ENCODE data around the gene CERS2.

CERS2 gene

DNA sequence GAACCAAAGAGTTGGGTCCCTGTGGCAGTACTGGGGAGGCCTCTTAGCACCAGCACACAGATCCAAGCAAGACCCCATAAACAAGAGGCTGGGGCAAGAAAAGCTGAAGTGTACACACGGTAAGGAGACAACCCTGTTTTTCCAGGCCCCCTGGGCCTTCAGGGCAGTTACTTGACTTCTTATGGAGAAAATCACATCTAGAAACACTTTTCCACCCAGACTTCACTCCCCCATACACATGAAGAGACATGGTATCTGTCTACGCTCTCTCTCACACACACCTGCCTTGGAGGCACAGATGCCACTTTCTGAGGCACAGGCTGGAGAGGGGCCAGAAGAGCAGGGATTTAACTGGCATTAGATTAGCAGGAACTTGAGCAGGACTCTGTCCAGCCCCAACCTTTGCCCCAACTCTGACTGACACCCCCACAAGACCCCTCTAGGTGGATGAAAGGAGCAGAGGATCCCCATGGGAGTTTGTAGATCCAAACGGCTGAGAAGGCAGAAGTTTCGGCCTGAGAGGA is 2.2 kb downstream of the CERS2 start:
- H3K9me3 Mint-ChIP-seq, result no peaks in the 10 kb centered on the region
- H3K36me3 Mint-ChIP-seq (ENCODE audit: insufficient read depth), result peaks cover 16% of the 10 kb centered on the region
- H3K4me1 Mint-ChIP-seq, result peaks cover 69% of the 10 kb centered on the region
- no peaks in the 10 kb centered on the region for H3K27me3 Mint-ChIP-seq
- peak overlapping the region; percentile 88 for H3K27ac Mint-ChIP-seq (ENCODE audit: low read depth)
- DNase-seq (ENCODE audit: low spot score in 2 of 2), result no peak
- peak overlapping the region; percentile 87 for H3K4me3 Mint-ChIP-seq
- no peak for ATAC-seq (replicated peaks; ENCODE audit: extremely low read depth, poor library complexity, severe bottlenecking)

DNA sequence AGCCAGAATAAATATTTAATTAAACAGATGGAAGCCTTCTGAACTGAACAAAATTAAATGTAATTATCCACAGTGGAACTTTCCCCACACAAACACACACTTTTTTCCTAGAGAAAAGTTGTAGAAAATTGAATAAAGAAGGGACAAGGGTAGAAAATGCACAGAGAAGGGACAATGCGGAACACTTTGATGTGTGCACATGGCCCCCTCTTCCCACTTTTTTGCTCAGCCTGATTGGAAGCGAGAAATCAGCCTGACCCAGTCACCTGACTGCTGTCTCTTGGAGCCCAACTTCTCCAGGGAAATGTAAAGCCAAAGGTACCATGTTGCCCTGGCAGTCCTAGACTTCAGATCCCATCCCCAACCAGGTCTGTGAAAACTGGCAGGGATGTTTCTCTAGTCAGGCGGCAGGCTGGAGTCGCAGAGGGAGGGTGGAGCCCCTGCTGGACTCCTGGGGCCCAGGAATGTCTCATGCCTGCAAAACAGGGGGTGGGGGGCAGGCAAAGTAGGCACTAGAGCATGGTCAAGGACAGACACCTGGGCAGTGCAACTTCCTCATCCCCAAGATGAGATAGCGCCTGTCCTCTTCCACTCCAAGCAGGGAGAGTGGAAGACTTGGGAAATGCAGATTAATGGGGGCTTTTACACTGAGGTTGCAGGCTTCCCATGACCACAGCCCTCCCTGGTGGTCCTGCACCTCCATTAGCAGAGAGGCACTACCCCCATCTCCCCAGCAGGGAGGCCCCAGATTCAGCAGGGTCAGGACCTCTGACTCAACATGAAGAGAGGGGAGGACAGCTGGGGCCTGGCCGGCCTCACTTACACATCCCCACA is 2.8 kb downstream of the CERS2 start:
- peak overlapping the region; percentile 87 for H3K4me3 Mint-ChIP-seq
- H3K4me1 Mint-ChIP-seq, result peaks cover 63% of the 10 kb centered on the region
- H3K36me3 Mint-ChIP-seq (ENCODE audit: insufficient read depth), result peaks cover 21% of the 10 kb centered on the region
- H3K27me3 Mint-ChIP-seq, result no peaks in the 10 kb centered on the region
- DNase-seq (ENCODE audit: low spot score in 2 of 2) (no peak), ATAC-seq (replicated peaks; ENCODE audit: extremely low read depth, poor library complexity, severe bottlenecking) (no peak)
- H3K27ac Mint-ChIP-seq (ENCODE audit: low read depth), result peak overlapping the region; percentile 88
- H3K9me3 Mint-ChIP-seq, result no peaks in the 10 kb centered on the region

DNA sequence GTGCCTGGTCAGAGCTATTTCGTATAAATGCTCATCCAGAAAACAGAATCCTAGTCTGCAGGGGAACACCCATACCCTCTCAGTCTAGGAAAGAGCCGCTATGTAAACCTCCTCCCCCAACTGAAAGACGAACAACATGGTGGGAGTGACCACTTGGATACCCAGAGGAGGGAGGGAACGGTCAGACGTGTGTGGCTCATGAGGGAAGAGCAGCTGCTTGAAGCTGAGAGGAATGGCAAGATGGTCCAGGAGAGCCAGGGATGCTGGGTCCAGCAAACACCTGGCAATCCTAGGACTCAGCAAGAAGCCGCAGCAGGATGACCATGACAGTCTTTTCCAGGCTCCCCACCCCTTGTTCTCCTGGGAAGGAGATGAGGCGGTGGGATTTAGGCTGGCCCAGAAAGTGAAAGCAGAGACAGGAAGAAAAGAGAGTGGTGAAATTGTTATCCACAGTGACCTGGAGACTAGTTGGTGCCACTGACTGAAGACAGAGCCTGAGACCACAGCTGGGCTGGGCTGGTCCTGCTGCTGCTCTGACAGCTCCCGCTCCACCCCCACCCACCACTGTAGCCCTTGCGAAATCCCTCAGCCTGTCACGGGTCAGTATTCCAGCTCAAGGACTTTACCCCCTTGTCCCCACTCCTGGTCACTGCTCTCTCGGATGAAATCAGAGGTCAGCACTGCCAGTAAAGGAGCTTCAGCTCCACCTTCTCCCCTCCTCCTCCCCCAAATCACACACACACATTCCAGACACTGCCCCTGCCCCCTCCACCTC is 3.6 kb downstream of the CERS2 start:
- Mint-ChIP-seq H3K27ac (ENCODE audit: low read depth) (peak overlapping the region; percentile 88), H3K4me1 (peaks cover 57% of the 10 kb centered on the region), H3K9me3 (no peaks in the 10 kb centered on the region), H3K27me3 (no peaks in the 10 kb centered on the region), H3K36me3 (ENCODE audit: insufficient read depth) (peaks cover 21% of the 10 kb centered on the region), H3K4me3 (peak overlapping the region; percentile 87)
- DNase-seq (ENCODE audit: low spot score in 2 of 2) (no peak), ATAC-seq (replicated peaks; ENCODE audit: extremely low read depth, poor library complexity, severe bottlenecking) (no peak)

DNA sequence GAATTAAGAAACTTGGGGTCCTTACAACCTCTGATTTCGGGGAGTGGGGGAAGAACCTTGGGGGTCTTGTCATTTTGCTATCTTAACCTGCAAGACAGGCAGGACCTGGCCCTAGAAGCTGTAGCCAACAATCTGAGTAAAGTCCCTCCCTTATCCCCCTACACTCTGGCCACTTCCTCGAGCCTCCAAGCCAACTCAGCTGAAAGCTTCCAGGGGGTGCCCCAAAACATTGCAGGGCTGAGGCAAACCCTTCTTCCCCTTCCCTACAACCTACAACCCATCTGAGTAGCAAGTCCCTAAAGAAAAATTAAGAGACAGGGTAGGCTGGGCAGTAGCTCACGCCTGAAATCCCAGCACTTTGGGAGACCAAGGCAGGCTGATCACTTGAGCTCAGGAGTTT is 5.0 kb downstream of the CERS2 start:
- Mint-ChIP-seq H3K27me3 (no peaks in the 10 kb centered on the region), H3K4me1 (peaks cover 59% of the 10 kb centered on the region), H3K36me3 (ENCODE audit: insufficient read depth) (peaks cover 25% of the 10 kb centered on the region), H3K27ac (ENCODE audit: low read depth) (no peak overlapping the region), H3K9me3 (no peaks in the 10 kb centered on the region), H3K4me3 (no peak overlapping the region)
- DNase-seq (ENCODE audit: low spot score in 2 of 2) (no peak), ATAC-seq (replicated peaks; ENCODE audit: extremely low read depth, poor library complexity, severe bottlenecking) (no peak)

DNA sequence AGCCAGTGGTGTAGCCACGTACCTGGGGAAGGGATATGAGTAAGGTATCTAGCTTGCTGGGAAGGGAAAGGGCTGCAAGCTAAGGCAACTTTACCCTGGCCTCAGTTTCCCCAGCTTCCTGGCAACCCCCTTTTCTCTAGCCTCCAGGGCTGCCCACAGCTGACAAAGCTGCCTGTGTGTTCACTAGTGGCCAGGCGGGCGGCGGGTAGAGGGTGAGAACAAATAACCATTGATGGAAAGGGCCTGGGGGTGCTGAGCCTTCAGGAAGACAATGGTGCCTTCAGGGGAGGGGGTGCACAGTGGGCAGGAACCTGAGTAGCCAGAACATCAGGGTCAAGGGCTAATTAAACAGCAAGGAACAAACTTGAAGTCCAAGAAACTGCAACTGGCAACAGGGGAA is 6.1 kb downstream of the CERS2 start:
- DNase-seq (ENCODE audit: low spot score in 2 of 2) (no peak), ATAC-seq (replicated peaks; ENCODE audit: extremely low read depth, poor library complexity, severe bottlenecking) (no peak)
- no peaks in the 10 kb centered on the region for H3K9me3 Mint-ChIP-seq
- peaks cover 60% of the 10 kb centered on the region for H3K4me1 Mint-ChIP-seq
- peak overlapping the region; percentile 55 for H3K27ac Mint-ChIP-seq (ENCODE audit: low read depth)
- no peak overlapping the region for H3K4me3 Mint-ChIP-seq
- H3K36me3 Mint-ChIP-seq (ENCODE audit: insufficient read depth), result peaks cover 31% of the 10 kb centered on the region
- H3K27me3 Mint-ChIP-seq, result no peaks in the 10 kb centered on the region

DNA sequence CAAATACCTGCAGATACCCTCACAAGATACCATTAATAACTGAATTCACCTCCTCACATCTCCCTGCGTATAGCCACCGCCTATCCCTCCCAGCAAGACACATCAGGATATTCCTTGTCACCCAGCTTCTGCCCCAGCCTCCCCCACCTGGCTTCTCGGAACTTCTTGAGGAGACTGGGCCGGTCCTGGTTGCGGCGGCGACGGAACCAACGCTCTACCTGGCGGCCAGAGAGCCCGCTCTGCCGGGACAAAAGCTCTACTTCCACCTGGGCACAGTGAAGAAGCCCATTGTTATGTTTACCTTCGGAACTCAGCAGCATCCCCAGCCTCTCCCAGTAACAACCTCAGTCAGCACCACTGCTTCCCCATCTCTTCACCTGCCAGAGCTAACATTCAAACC is 6.7 kb downstream of the CERS2 start:
- Mint-ChIP-seq H3K27ac (ENCODE audit: low read depth) (no peak overlapping the region), H3K4me1 (peaks cover 54% of the 10 kb centered on the region), H3K36me3 (ENCODE audit: insufficient read depth) (peaks cover 31% of the 10 kb centered on the region), H3K9me3 (no peaks in the 10 kb centered on the region), H3K27me3 (no peaks in the 10 kb centered on the region), H3K4me3 (no peak overlapping the region)
- DNase-seq (ENCODE audit: low spot score in 2 of 2), result no peak
- ATAC-seq (replicated peaks; ENCODE audit: extremely low read depth, poor library complexity, severe bottlenecking), result no peak

DNA sequence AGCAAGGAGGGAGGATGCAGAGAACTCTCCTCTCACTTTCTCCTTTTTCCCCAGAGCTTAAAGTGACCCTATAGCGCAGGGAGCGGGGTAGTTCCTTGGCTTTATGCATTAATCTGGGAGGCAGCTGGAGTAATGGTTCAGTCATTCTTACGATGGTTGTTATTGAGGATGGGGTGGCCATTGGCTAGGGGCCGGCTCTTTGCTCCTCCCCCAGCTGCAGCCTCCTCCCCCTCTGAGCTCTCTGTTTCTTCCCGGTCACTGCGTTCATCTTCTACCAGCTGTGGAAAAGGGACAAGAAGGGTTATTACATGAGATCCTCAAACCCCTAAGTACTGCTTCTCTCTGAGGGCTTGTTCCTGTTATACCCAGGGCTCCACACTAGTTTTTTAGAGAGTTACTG is 8.6 kb downstream of the CERS2 start:
- H3K27ac Mint-ChIP-seq (ENCODE audit: low read depth), result no peak overlapping the region

DNA sequence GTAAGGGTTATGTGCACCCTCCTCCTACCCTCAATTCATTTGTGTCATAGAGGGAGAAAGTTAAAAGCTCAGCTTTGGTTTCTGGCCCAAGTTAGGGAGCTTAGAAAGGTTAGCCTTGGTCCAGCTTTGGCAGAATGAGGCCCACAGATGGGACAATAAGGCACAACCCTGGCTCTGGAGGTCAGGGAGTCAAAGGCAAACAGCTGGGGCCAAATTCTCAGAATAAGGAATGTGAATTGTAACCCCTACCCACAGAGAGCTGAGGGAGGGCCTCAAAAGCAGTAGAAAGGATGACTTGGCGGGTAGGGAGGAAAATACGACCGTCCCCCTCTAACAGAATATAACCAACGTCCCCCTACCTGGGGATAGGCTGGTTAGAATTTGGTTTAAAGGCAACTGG is 9.0 kb downstream of the CERS2 start:
- Mint-ChIP-seq H3K4me3 (no peak overlapping the region), H3K27ac (ENCODE audit: low read depth) (no peak overlapping the region), H3K36me3 (ENCODE audit: insufficient read depth) (peaks cover 46% of the 10 kb centered on the region), H3K27me3 (no peaks in the 10 kb centered on the region), H3K4me1 (peaks cover 31% of the 10 kb centered on the region), H3K9me3 (no peaks in the 10 kb centered on the region)
- DNase-seq (ENCODE audit: low spot score in 2 of 2) (no peak), ATAC-seq (replicated peaks; ENCODE audit: extremely low read depth, poor library complexity, severe bottlenecking) (no peak)

More for the DNA sequence above, 8.6 kb downstream of the CERS2 start:
- Mint-ChIP-seq H3K27me3 (no peaks in the 10 kb centered on the region), H3K9me3 (no peaks in the 10 kb centered on the region), H3K4me1 (peaks cover 35% of the 10 kb centered on the region), H3K4me3 (no peak overlapping the region), H3K36me3 (ENCODE audit: insufficient read depth) (peaks cover 42% of the 10 kb centered on the region)
- no peak for ATAC-seq (replicated peaks; ENCODE audit: extremely low read depth, poor library complexity, severe bottlenecking)
- DNase-seq (ENCODE audit: low spot score in 2 of 2), result no peak

DNA sequence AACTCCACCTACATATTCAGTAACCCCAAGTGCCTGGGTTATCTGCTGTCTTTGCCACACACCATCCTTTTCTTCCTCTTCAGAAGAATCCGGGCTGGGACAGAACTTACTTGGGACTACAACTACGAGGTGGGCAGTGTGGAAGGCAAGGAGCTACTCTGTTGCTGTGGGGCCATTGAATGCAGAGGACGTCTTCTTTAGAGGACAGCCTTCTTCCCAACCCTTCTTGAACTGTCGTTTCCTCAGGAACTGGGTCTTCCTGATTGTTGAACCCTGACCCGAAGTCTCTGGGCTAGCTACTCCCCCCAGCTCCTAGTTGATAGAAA is 10.5 kb downstream of the CERS2 start:
- H3K9me3 Mint-ChIP-seq, result no peaks in the 10 kb centered on the region
- no peak overlapping the region for H3K4me3 Mint-ChIP-seq
- H3K4me1 Mint-ChIP-seq, result peaks cover 24% of the 10 kb centered on the region
- H3K27me3 Mint-ChIP-seq, result no peaks in the 10 kb centered on the region
- DNase-seq (ENCODE audit: low spot score in 2 of 2) (no peak), ATAC-seq (replicated peaks; ENCODE audit: extremely low read depth, poor library complexity, severe bottlenecking) (no peak)
- peak overlapping the region; percentile 82 for H3K27ac Mint-ChIP-seq (ENCODE audit: low read depth)
- peaks cover 59% of the 10 kb centered on the region for H3K36me3 Mint-ChIP-seq (ENCODE audit: insufficient read depth)

DNA sequence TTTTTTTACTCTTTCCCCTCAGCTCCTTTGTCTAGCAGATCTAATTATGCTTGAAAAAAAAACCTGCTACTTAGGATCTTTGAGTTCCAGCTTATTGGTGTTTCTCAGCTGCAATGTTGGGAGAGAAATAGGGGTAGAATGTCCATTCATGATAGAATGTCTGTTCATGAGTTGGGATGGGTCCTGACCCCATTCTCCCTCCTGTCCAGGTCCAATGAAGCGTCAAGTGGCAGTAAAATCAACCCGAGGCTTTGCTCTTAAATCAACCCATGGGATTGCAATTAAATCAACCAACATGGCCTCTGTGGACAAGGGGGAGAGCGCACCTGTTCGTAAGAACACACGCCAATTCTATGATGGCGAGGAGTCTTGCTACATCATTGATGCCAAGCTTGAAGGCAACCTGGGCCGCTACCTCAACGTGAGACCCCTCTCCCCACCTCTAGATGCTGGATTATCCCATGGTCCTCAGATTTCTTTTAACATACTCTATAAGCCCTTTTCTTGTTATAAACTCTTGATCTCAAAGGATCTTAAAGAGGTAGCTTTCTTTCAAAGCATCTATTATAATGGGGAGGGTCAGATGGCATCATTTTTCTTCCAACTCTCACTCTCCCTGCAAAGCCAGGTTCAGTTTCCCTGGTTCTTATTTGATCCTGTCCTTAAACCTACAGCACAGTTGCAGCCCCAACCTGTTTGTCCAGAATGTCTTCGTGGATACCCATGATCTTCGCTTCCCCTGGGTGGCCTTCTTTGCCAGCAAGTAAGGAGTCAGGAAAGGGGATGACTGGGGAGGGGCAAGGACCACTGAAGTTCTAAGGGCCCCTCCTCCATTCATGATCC is 11.1 kb downstream of the CERS2 start:
- peaks cover 18% of the 10 kb centered on the region for H3K4me1 Mint-ChIP-seq
- ATAC-seq (replicated peaks; ENCODE audit: extremely low read depth, poor library complexity, severe bottlenecking) (no peak), DNase-seq (ENCODE audit: low spot score in 2 of 2) (no peak)
- H3K4me3 Mint-ChIP-seq, result no peak overlapping the region
- H3K36me3 Mint-ChIP-seq (ENCODE audit: insufficient read depth), result peaks cover 64% of the 10 kb centered on the region
- H3K27me3 Mint-ChIP-seq, result no peaks in the 10 kb centered on the region
- peak overlapping the region; percentile 82 for H3K27ac Mint-ChIP-seq (ENCODE audit: low read depth)
- no peaks in the 10 kb centered on the region for H3K9me3 Mint-ChIP-seq

DNA sequence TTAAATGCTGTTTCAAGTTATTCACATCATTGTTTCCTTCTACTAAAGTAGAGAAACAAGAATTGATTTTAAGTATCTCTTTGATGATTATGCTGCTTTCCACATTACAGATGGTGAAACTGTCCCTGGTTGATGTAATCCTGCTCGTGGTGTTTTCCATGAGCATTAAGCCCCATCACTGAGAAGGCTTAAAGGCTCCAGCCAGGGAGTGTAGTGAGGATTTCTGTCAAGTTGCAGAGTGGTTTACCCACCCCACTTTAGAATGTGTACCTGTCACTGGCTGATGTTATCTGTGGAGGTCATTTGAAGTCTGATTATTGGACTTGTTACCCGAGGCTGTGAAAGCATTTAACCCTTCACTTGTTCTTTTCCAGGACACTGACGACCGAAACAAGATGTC is 12.9 kb downstream of the CERS2 start:
- Mint-ChIP-seq H3K36me3 (ENCODE audit: insufficient read depth) (peaks cover 70% of the 10 kb centered on the region), H3K4me3 (no peak overlapping the region), H3K4me1 (peaks cover 6% of the 10 kb centered on the region), H3K9me3 (no peaks in the 10 kb centered on the region), H3K27me3 (no peaks in the 10 kb centered on the region), H3K27ac (ENCODE audit: low read depth) (no peak overlapping the region)
- DNase-seq (ENCODE audit: low spot score in 2 of 2) (no peak), ATAC-seq (replicated peaks; ENCODE audit: extremely low read depth, poor library complexity, severe bottlenecking) (no peak)

DNA sequence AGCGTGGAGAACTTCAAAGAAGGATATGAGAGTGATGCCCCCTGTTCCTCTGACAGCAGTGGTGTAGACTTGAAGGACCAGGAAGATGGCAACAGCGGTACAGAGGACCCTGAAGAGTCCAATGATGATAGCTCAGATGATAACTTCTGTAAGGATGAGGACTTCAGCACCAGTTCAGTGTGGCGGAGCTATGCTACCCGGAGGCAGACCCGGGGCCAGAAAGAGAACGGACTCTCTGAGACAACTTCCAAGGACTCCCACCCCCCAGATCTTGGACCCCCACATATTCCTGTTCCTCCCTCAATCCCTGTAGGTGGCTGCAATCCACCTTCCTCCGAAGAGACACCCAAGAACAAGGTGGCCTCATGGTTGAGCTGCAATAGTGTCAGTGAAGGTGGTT is 14.0 kb downstream of the CERS2 start:
- Mint-ChIP-seq H3K36me3 (ENCODE audit: insufficient read depth) (peaks cover 71% of the 10 kb centered on the region), H3K9me3 (no peaks in the 10 kb centered on the region), H3K4me3 (no peak overlapping the region), H3K4me1 (peaks cover 6% of the 10 kb centered on the region), H3K27me3 (no peaks in the 10 kb centered on the region), H3K27ac (ENCODE audit: low read depth) (no peak overlapping the region)
- ATAC-seq (replicated peaks; ENCODE audit: extremely low read depth, poor library complexity, severe bottlenecking) (no peak), DNase-seq (ENCODE audit: low spot score in 2 of 2) (no peak)

Measured in central memory CD8-positive, alpha-beta T cell (primary cell).